Stimulated activated CD4-positive, alpha-beta T cell treated with anti-CD3 and anti-CD28 coated beads, Interleukin-2, amount 100 ng/mL, for 4 hours (primary cell): ENCODE data around the gene DNAJB5.

Experiments used
- DNase-seq: peaks from one replicate; pipeline ENCODE4 v3.0.0-alpha.2; 2020; ENCODE audit warnings: low read depth

Gene DNAJB5

DNA sequence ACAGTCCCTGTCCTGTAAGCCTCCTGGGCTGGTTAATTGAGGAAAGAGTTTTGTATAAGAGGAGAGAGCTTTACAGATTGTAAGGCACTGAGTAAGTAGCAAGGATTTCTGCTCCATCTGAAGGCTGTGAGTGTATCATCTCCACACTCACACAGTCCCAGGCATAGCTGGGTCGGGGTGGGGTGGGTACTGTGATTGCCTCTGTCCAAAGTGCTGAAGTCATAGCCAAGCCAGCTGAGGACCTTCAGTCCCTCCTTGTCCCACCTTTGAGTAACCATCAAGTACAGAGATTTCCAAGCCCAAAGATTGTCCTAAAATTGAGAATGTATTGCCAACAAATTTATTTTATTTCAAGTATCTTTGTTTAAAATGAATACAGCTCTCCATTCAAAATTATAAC lies 5.5 kb upstream of the DNAJB5 start:
- no peak for DNase-seq

DNA sequence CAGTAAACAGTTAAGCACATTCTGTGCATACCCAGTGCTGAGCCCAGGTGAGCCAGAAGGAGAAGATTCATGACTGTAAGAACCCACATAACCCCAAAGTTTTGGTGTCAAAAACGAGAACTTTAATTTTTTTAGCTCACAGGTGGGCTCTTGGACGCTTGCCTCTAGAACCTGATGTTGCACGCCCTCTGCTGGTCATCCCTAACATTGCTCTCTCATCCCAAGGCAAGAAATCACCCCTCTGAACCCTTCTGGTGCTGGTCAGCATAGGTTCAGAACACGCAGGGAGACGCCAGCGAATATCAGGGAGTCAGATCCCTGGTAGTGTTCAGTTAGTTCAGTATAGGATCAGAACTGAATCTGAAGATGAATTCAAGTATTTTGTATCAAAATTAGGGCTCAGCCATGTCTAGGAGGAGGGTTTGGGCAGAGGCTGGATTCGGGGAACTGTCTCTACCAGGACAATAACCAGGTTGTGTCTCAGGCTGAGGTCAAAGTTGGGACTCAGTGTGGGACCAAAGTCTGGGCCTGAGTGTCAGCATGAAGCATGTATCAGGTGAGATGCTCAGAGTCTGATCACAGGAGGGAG lies 4.1 kb upstream of the DNAJB5 start:
- peak; percentile 39 for DNase-seq

- DNase-seq: peak; percentile 81
Measured at GRCh38 chr9:34986540-34987047, 3.0 kb upstream of the DNAJB5 start.

GRCh38 chr9:34987160-34987901 lies 2.2 kb upstream of the DNAJB5 start:
- DNase-seq: peak; percentile 27

GRCh38 chr9:34988218-34989002 lies 1.1 kb upstream of the DNAJB5 start:
- peak; percentile 68 for DNase-seq

- DNase-seq: peak; percentile 36
Measured at GRCh38 chr9:34989946-34990635, 546 bp downstream of the DNAJB5 start.

- no peak for DNase-seq
Measured at GRCh38 chr9:34990908-34991606, 1.5 kb downstream of the DNAJB5 start.

- no peak for DNase-seq
Measured at GRCh38 chr9:34991607-34992375, 2.2 kb downstream of the DNAJB5 start.

DNA sequence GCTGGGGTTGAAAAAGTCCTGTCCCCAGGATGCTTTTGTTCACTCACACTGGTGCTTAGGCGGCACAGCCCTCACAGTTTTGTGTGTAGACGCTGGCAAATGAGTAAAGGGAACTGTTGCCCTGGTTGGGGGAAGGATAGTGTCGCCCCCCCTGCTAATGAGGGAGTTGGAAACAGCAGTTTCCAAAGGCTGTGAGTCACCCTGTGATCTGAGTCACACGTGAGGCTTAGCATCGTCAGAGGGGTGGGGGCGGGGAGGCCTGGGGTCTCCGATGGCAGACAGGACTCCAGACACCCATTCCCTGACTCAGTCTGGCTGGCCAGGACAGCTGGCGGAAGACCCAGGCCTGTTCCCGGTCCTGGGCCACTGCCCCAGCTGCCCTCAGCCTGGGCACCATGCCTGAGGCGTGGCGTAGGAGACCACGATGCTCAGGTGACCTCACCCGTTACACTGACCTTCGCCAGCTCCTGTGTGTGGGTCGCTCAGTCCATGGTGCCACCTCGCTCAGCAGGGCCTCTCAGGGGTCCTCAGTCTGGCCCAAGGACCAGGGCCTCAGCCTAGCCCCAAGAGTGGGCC lies 2.9 kb downstream of the DNAJB5 start:
- DNase-seq: peak; percentile 78

DNA sequence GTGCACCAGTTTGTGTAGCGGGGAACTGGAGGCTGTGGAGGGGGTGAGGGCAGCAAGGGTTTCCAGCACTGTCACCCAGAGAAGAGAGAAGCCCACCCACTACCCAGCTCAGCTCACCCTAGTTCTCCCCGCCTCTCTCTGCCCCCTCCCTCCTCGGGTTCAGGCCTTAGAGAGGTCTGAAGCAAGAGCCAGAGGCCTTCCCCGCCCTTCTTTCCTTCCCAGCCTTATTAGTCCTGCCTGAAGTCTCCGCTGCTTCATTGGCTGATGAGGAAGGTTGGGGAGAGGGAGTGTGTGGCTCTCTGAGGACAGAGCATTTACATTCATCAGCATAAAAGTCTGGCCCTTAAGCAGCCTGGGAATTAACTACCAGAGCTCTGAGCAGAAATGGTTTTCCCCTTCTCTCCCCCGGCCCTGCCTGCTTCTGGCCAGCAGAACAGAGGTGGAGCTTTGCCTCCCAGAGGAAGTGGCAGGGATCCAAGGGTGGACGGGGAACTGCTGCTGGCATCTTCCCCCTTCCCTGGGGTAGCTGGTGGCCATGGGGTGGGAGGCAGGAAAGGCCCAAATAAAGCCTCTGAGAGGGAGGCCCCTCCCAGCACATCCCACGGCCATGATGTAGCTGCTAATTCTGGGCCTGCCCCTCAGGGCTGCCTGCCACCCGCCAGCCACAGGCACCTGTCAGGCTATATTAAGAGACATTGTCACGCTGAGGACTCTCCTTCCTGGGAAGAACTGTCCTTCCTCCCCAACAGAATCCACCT lies 4.1 kb downstream of the DNAJB5 start:
- no peak for DNase-seq

DNA sequence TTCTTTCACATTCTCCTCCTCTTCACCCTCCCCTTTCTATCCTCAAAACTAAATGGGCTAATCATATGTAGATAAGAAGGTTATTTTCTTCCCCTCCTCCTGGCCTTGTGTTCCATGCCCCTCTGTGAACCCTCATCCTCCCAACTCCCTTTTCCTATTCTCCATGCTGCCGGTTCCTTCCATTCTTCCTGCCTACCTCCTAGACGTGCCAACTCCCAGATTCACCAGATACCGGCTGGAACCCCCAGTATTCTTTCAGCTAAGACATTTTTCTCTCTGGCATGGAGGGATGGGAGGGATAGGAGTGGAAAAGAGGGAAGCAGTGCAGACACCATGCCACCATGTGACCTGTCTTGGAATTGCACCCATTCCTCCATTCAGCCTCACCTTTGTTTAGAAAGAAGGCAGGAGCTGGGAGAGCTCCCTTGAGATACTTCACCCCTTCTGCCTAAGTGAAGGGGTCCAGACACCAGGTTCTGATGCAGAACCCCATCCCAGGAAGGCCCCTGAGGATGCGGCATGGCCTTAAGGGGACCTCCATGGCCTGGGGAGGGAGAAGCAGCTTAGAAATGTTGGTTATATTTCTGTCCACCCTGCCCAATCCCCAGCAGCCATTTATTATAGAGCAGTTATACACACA lies 4.8 kb downstream of the DNAJB5 start:
- DNase-seq: no peak

GRCh38 chr9:34994900-34995669 lies 5.5 kb downstream of the DNAJB5 start:
- DNase-seq: no peak

DNA sequence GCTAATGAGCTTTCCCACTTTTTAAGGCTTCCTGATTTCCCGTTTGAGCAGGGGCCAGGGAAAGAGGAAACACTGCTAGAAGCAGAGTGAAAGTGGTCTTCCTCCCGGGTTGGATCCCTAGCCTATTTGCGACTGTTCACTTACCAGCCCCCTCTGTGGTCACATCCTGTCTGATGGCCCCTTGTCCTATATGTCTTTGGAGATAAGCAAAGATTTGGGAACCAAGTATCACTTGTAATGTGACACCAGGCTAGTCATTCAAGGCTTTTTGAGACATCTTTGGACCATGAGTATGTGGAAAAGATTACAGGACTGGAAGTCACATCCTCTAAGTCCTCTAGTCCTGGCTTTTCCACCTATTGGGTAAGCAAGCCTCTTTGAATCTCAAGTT lies 6.1 kb downstream of the DNAJB5 start:
- no peak for DNase-seq

DNA sequence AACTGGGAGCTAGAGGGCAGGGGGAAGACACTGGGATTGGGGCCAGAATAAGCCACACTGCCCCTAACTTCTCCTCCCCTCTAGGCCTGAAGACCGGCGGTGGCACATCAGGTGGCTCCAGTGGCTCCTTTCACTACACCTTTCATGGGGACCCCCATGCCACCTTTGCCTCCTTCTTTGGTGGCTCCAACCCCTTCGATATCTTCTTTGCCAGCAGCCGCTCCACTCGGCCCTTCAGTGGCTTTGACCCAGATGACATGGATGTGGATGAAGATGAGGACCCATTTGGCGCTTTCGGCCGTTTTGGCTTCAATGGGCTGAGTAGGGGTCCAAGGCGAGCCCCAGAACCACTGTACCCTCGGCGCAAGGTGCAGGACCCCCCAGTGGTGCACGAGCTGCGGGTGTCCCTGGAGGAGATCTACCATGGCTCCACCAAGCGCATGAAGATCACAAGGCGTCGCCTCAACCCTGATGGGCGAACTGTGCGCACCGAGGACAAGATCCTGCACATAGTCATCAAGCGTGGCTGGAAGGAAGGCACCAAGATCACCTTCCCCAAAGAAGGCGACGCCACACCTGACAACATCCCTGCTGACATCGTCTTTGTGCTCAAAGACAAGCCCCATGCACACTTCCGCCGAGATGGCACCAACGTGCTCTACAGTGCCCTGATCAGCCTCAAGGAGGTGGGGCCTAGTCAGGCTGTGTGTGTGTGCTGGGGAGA lies 6.8 kb downstream of the DNAJB5 start:
- DNase-seq: no peak

GRCh38 chr9:34996905-34997279 lies 7.3 kb downstream of the DNAJB5 start:
- no peak for DNase-seq

DNA sequence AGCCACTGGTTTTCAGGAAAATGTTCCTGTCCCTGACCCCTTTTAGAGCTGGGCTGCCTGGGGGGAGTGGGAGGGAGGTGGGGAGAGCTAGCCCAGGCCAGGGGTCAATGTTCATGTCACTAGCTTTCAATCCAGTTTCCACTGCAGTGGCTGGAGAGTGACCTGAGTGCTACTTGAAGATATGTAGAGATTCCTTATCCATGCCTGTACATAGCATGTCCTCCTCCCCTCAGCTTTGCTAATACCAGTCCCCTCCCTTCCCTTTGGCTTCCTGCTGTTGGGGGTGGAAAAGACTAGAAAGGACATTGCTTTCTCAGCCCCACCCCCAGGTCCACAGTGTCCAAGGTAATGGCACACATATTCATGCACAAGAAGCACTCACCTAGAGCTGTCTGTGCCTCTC lies 7.8 kb downstream of the DNAJB5 start:
- DNase-seq: no peak

GRCh38 chr9:34998266-34998665 lies 8.7 kb downstream of the DNAJB5 start:
- DNase-seq: no peak

DNA sequence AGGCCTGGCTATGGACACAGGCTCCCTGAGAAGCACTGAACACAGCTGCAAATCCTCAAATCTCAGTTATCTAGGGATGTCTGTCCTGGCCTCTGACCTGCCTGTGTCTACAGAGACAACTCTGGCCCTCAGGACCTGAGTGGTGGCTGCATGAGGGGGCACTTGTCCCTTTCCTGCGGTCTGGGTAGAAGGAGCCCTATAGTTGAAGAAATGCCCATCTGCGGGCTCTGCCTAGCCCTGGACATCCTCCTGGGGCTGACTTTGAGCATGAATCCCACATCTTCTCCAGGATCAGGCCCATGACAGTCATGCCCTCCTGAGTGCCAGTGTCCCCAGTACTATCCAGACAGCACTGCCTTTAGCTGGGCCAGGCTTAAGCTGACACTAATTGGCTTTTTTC lies 10.0 kb downstream of the DNAJB5 start:
- DNase-seq: no peak
